ENCODE data around the gene SF3B5. TPM values are rescaled to one million over a fixed set of nuclear protein-coding genes. Genes with fewer than 3 reads are reported as not detected.
A peak's percentile ranks its signal among the peaks of the same experiment; 100 is the strongest.
"Not testable (repeated sequence)": the region's sequence is repeated elsewhere in the genome, so short reads cannot be mapped to it uniquely, and the experiment has no call there.

SF3B5 gene
- total RNA-seq, 1 experiment from 2014 or later = 200 TPM

- peak; percentile 66 for DNase-seq (ENCODE audit: low read depth)
Measured at GRCh38 chr6:144104898-144105487, 9.6 kb upstream of the SF3B5 start.

GRCh38 chr6:144104488-144104887, 9.1 kb upstream of the SF3B5 start:
- no peak for DNase-seq (ENCODE audit: low read depth)

- no peak for DNase-seq (ENCODE audit: low read depth)
Measured at GRCh38 chr6:144103026-144103563, 7.7 kb upstream of the SF3B5 start.

GRCh38 chr6:144098993-144099392, 3.6 kb upstream of the SF3B5 start:
- no peak for DNase-seq (ENCODE audit: low read depth)

DNA sequence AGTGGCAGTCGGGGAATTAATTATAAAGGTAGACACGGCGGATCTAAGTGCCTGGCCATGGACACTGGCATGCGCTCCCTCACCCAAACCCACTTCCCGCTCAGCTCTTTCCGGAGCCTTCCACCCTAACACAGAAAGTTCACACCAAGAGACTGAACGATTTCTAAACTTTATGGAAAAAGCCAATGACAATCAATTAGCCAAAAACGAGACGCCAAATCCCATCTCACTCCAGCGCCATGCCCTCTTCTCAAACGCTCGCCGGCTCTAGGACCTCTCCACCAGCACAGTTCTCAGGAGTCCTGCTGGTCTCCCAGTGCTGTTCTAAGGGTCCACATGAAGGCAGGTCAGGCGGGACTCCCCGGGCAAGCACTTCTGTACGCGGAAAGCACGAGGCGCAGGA, 641 bp downstream of the SF3B5 start:
- DNase-seq (ENCODE audit: low read depth) = no peak

DNA sequence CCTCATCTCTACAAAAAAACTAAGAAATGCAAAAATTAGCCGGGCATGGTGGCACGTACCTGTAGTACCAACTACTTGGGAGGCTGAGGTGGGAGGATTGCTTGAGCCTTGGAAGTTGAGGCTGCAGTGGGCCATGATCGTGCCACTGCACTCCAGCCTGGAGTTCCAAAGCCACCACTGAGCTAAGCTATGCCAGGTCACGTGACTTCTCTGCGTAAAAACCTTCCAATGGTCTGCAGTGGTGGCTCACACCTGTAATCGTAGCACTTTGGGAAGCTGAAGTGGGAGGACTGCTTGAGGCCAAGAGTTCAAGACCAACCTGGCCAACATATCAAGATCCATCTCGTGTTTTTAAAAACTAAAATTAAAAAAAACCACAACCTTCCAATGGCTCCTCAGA, 1.7 kb downstream of the SF3B5 start:
- DNase-seq (ENCODE audit: low read depth) = no peak

GRCh38 chr6:144093236-144093635, 2.1 kb downstream of the SF3B5 start:
- DNase-seq (ENCODE audit: low read depth) = no peak

GRCh38 chr6:144090384-144090783, 5.0 kb downstream of the SF3B5 start:
- DNase-seq (ENCODE audit: low read depth) = no peak

DNA sequence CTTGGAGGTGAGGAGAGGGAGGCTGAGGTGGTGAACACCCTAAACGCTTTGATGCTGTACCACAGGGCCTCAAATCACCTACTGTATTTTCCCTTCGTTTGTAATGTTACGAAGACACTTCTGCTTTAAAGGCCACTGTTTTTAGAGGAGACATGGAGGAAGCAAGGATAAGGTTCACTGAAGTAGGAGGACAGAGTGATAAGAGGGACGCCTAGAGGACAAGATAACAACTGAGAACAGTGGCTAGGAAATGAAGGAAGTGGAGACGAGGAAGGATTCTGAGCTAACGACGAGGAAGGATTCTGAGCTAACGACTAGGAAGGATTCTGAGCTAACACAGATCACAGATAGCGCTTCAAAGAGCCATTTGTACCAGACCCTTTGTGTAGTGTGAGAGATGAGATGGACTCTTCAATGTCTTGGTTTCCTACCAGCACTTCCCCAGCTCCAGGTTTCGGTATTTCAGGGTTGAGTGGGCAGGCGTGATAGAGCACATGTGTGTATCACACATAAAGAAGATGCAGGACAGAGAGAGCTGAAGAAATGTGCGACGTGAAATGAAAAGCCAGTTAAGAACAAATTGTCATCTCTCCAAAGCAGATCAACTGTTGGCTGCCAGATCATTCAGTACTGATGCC, 7.5 kb downstream of the SF3B5 start:
- no peak for DNase-seq (ENCODE audit: low read depth)

DNA sequence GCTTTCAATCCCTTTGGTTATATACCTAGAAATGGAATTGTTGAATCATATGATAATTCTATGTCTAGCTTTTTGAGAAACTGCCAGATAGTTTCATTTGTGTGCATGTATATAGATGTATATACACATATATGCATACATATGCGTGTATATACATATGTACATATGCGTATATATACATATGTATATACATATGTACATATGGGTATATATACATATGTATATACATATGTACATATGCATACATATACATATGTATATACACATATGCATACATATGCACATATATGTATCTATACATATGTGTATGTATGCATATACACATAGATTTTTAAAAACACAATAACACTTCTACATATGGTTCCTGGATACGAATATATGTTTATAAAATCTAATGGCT, 8.4 kb downstream of the SF3B5 start:
- no peak for DNase-seq (ENCODE audit: low read depth)

DNA sequence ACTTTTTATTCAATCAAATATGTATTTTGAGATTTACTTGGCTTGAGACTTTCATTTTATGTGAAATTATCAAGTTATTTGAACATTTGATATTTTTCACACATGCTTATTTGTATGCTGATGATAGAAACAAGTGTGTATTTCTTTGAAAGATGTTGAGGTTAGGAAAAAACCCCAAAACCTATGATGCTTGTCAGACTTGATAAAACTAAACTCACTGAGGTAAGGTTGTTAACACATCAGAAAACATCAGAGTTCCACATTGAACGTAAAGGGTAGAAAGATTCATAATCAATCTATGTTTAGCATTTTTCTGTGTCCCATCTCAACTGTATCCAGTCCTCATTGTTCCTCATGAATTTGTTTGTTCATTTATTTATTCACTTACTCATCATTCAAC, 12.2 kb downstream of the SF3B5 start:
- no peak for DNase-seq (ENCODE audit: low read depth)

DNA sequence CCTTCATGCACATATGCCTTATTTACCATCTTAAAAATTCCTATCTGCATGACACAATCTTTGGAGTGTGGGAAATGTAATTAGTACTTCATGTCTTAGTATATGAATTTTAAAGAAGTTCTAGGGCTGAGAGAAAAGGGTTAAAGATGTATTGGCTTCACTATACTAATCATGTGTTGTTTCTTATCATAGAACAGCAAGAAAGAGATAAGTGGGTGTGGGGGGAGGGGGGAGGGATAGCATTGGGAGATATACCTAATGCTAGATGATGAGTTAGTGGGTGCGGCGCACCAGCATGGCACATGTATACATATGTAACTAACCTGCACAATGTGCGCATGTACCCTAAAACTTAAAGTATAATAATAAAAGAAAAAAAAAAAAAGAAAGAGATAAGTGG, 13.0 kb downstream of the SF3B5 start:
- DNase-seq (ENCODE audit: low read depth) = not testable (repeated sequence)

GRCh38 chr6:144077871-144078270, 17.5 kb downstream of the SF3B5 start:
- DNase-seq (ENCODE audit: low read depth) = no peak

- DNase-seq (ENCODE audit: low read depth) = no peak
Measured at GRCh38 chr6:144075875-144076274, 19.5 kb downstream of the SF3B5 start.

- no peak for DNase-seq (ENCODE audit: low read depth)
Measured at GRCh38 chr6:144075187-144075586, 20.2 kb downstream of the SF3B5 start.

DNA sequence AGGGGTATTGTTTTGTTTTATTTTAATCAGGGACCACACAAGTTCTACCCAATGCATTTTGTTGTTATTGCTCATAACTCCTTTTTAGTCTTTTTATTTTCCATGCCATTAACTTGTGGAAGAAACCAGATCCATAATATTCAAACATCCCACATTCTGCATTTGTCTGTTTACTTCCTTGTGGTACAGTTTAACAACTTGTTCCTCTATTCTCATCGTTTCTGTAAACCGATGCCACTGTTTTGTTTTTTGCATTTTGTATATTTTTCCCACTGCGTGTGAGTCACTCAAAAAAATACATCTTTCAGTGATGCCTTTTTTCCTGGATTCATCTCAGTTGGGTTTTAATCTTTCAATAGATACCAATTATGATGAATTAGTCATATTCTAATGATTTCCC, 22.3 kb downstream of the SF3B5 start:
- no peak for DNase-seq (ENCODE audit: low read depth)

GRCh38 chr6:144069506-144069905, 25.9 kb downstream of the SF3B5 start:
- DNase-seq (ENCODE audit: low read depth) = no peak

DNA sequence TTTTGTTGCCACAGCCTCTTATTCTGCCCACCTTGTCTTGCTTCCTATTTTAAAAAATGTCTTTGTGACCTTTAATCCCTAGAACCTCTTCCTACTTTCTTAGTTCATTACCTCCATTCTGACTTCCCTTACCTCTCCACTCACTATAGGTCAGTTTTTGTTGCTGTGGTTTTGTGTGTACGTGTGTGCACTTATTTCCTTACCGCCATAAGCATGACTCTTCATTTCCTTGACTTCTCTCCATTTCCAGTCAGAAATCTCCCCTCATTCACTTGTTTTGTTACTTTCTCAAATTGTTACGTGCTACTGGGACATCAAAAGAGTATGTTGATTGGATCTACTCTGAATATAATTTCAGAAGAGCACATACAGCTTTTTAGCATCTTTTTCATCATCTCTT, 26.6 kb downstream of the SF3B5 start:
- no peak for DNase-seq (ENCODE audit: low read depth)

DNA sequence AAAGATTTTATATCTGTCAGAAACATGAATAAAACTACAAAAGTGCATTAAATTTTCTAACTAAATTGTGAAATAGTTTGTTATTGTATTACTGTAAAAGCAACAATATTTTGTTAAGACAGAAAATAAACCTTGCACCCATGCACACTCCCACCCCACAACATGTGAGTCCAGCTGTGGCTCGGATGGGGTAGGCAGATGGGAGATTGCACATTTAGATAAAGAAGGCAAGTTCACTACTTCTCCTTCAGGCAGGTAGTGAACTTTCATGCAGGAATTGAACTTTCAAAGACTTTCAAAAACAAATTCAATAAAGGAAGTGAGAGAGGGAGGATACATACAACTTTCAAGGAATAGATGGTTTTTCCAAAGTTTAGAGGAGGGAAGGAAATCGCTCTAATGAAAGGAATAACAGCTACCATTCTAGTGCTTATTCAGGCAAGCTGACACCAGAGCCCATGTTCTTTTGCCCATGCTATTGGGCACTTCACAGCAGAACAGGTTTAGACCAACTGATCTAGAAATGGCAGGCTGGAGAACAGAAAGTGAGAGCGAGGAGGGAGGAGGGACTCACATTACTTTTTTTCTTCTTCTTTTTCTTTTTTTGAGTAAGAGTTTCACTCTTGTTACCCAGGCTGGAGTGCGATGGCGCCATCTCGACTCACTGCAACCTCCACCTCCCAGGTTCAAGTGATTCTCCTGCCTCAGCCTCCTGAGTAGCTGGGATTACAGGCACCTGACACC, 28.5 kb downstream of the SF3B5 start:
- DNase-seq (ENCODE audit: low read depth) = no peak

GRCh38 chr6:144066255-144066654, 29.1 kb downstream of the SF3B5 start:
- no peak for DNase-seq (ENCODE audit: low read depth)

GRCh38 chr6:144065213-144065660, 30.1 kb downstream of the SF3B5 start:
- no peak for DNase-seq (ENCODE audit: low read depth)

DNA sequence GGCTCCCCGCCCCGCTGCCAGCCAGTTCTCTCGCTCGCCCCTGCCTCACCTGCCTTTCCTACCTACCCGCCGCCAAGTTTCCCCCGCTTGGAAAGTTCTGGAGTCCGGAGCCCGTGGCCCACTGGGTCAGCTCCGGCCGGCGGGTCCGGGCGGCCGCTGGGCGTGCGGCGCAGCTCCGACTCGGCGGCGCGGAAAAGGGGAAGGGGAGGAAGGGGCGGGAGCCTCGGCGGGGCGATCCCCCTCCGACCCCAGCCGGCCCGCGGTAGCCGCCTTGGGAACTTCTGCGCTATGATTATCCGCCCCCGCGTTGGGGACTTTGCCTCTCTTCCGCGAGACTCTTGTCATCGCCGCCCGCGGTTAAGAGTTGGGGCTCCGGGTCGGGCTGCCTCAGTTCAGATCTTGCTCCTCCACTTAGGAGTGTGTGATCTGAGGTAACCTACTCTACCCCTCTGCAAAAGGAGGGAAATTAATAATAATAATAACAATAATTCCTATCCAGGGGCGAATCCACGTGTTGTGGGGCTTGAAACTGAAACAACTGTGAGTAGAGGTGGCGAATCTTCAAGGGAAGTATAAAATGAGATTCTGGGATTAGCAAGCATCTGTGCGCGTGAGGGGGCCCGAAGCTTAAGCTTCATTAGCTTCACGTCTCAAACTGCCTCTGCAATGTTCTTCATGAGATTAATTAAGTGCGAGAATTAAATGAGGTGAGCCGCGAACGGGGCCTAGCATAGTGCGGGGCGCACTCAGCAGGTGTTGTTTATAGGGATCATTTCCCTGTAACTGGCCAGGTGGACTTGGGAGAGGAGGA, 30.8 kb downstream of the SF3B5 start:
- peak; percentile 31 for DNase-seq (ENCODE audit: low read depth)

Measured in Daoy (cell line).